ENCODE results near the gene LRRC45. TPM values are rescaled to one million over a fixed set of nuclear protein-coding genes. Genes with fewer than 3 reads are reported as not detected.

Gene LRRC45
- total RNA-seq, 1 experiment from 2014 or later, result 41.5 TPM

GRCh38 chr17:82025401-82026107, 2.4 kb downstream of the LRRC45 start:
- no peak overlapping the region for H2AFZ ChIP-seq
- no peak overlapping the region for H3K4me3 ChIP-seq
- no peaks in the 10 kb centered on the region for H3K9me2 ChIP-seq (ENCODE audit: insufficient read depth)
- no peaks in the 10 kb centered on the region for H3K36me3 ChIP-seq (ENCODE audit: low read depth)
- no peaks in the 10 kb centered on the region for H3K9me3 ChIP-seq (ENCODE audit: insufficient read depth, low read depth)
- H3F3A ChIP-seq (ENCODE audit: insufficient read depth, low read depth), result peaks cover 6% of the 10 kb centered on the region; the same call in 1 of the 2 replicates
- CTCF ChIA-PET, result no interaction called here
- no peak overlapping the region for H3K27ac ChIP-seq
- intact Hi-C loops (cut with micrococcal nuclease; ENCODE audit: unreplicated experiment), result no loop called here
- DNase-seq, result no peak
- H3K79me2 ChIP-seq (ENCODE audit: low read depth), result peaks cover 11% of the 10 kb centered on the region; the same call in 1 of the 2 replicates
- POLR2A ChIA-PET (ENCODE audit: unreplicated experiment), result no interaction called here
- no peak overlapping the region for H3K4me2 ChIP-seq
- peaks cover 5% of the 10 kb centered on the region; the same call in 1 of the 2 replicates for H4K20me1 ChIP-seq (ENCODE audit: insufficient read depth)
- BruUV-seq (replicated peaks), result no TSS peak
- H3K4me1 ChIP-seq (replicated peaks; ENCODE audit: insufficient read depth), result peaks cover 6% of the 10 kb centered on the region; the same call in 1 of the 2 replicates
- TF ChIP-seq CTCF (conservative IDR thresholded peaks at IDR 0.05) (no peak), EZH2 (IDR thresholded peaks at IDR 0.05; ENCODE audit: low read depth) (no peak)
- no peaks in the 10 kb centered on the region for H3K27me3 ChIP-seq (ENCODE audit: insufficient read depth, low read depth)

GRCh38 chr17:82028246-82028645, 5.1 kb downstream of the LRRC45 start:
- CTCF ChIA-PET, result no interaction called here
- DNase-seq, result no peak
- Histone ChIP-seq H3K4me1 (replicated peaks; ENCODE audit: insufficient read depth) (peaks cover 6% of the 10 kb centered on the region; the same call in 1 of the 2 replicates), H3K9me3 (ENCODE audit: insufficient read depth, low read depth) (no peaks in the 10 kb centered on the region), H3K79me2 (ENCODE audit: low read depth) (no peaks in the 10 kb centered on the region), H2AFZ (no peak overlapping the region), H3K36me3 (ENCODE audit: low read depth) (no peaks in the 10 kb centered on the region), H3K9me2 (ENCODE audit: insufficient read depth) (no peaks in the 10 kb centered on the region), H3K4me2 (no peak overlapping the region), H3K4me3 (no peak overlapping the region), H3K27me3 (ENCODE audit: insufficient read depth, low read depth) (no peaks in the 10 kb centered on the region), H3F3A (ENCODE audit: insufficient read depth, low read depth) (no peaks in the 10 kb centered on the region), H4K20me1 (ENCODE audit: insufficient read depth) (no peaks in the 10 kb centered on the region), H3K27ac (no peak overlapping the region)
- POLR2A ChIA-PET (ENCODE audit: unreplicated experiment), result interaction anchor here (0.7 kb wide), 1 partner anchor 115 kb away, joined by 3 read pairs; no protein-coding TSS in a partner anchor
- TF ChIP-seq CTCF (conservative IDR thresholded peaks at IDR 0.05) (no peak), EZH2 (IDR thresholded peaks at IDR 0.05; ENCODE audit: low read depth) (no peak)
- no TSS peak for BruUV-seq (replicated peaks)
- intact Hi-C loops (cut with micrococcal nuclease; ENCODE audit: unreplicated experiment), result no loop called here

- Histone ChIP-seq H3K4me3 (no peak overlapping the region), H3K4me2 (no peak overlapping the region), H3K36me3 (ENCODE audit: low read depth) (no peaks in the 10 kb centered on the region), H3K27ac (no peak overlapping the region), H3K9me2 (ENCODE audit: insufficient read depth) (no peaks in the 10 kb centered on the region), H3K27me3 (ENCODE audit: insufficient read depth, low read depth) (no peaks in the 10 kb centered on the region), H3F3A (ENCODE audit: insufficient read depth, low read depth) (no peaks in the 10 kb centered on the region), H3K9me3 (ENCODE audit: insufficient read depth, low read depth) (no peaks in the 10 kb centered on the region), H3K4me1 (replicated peaks; ENCODE audit: insufficient read depth) (peaks cover 3% of the 10 kb centered on the region; the same call in 1 of the 2 replicates), H3K79me2 (ENCODE audit: low read depth) (no peaks in the 10 kb centered on the region), H2AFZ (no peak overlapping the region), H4K20me1 (ENCODE audit: insufficient read depth) (no peaks in the 10 kb centered on the region)
- intact Hi-C loops (cut with micrococcal nuclease; ENCODE audit: unreplicated experiment), result no loop called here
- POLR2A ChIA-PET (ENCODE audit: unreplicated experiment), result no interaction called here
- no peak for DNase-seq
- BruUV-seq (replicated peaks), result no TSS peak
- CTCF ChIA-PET, result no interaction called here
- TF ChIP-seq EZH2 (IDR thresholded peaks at IDR 0.05; ENCODE audit: low read depth) (no peak), CTCF (conservative IDR thresholded peaks at IDR 0.05) (no peak)
These were observed 5.9 kb downstream of the LRRC45 start for GRCh38 chr17:82028966-82029365.
